Activated naive CD4-positive, alpha-beta T cell treated with Interleukin-2 at 50 U/mL for 16 hours (primary cell): ENCODE measurements around the gene NCEH1.
"Not testable (repeated sequence)": the region's sequence is repeated elsewhere in the genome, so short reads cannot be mapped to it uniquely, and the experiment has no call there.

Experiments
- DNase-seq: peaks from one replicate; pipeline ENCODE4 v3.0.0-alpha.2; 2020

NCEH1 gene

DNA sequence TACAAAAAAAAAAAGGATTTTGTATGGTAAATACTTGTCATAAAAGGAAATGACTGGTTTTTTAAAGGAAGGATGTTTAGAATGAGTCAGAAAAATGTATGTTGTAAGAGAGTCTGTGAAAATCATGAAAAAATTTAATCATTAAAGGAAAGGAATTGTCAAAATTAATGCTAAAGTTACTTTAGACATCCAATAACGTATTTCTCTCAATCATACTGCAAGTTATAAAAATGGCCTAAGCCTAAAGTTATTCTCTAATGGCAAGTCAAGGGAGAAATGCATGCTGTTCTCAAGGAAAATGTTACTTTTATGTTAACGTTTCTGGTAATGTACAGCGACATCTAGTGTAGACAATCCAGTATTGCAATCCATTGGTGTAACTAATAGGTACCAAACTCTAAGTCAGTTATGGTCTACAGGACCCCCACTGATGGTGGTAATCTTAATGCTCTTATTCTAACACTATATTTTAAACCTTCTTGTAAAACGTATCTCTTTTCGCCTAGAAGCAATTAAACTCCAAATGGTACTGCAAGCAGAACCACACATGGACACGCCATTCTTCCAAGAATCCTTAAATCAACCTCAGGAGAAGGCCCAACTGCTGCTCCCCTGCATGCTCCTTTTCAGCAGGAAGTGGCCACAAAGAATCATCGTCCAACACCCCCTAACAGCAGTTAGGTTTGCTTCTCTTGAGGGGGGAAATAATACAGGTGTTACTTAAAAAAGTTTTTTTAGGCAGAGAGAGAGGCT is 35.2 kb downstream of the NCEH1 start:
- DNase-seq = no peak

DNA sequence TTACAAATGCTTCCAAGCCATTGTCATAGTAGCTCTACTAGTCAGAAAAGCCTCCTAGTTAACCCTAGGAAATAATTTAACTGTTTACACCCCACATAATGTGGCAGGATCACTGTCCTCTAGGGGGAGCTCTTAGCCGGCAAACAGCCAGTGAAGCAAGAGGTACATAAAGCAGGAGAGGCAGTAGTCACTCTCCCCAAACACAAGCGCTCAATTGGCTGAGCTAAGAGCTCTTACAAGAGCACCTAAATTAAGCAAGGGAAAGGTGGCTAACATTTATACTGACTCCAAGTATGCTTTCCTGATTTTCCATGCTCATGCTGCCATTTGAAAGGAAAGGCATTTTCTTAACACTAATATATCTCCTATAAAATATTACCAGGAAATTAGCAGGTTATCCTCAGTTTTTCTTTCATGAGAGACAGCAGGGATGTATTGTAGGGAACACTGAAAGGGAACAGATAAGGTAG is 37.6 kb downstream of the NCEH1 start:
- DNase-seq = peak; percentile 63

DNA sequence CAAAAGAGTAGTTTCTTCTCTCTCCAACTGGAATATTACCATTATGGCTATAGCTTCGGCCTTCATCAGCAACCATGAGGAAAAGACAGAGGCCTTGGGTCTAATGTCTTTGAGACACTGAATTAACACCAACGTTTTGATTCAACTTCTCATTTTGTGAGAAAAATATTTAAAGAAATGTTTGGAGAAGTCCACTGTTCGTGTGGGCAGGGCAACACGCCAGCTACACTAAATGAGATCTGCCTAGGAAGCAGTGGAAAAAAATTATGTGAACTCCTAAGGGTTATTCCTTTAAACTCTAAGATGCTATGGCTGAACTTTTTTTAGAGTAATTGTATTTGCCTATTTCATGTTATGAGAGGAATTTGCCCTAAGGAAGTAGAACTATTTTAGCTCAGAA is 41.8 kb downstream of the NCEH1 start:
- DNase-seq = no peak

DNA sequence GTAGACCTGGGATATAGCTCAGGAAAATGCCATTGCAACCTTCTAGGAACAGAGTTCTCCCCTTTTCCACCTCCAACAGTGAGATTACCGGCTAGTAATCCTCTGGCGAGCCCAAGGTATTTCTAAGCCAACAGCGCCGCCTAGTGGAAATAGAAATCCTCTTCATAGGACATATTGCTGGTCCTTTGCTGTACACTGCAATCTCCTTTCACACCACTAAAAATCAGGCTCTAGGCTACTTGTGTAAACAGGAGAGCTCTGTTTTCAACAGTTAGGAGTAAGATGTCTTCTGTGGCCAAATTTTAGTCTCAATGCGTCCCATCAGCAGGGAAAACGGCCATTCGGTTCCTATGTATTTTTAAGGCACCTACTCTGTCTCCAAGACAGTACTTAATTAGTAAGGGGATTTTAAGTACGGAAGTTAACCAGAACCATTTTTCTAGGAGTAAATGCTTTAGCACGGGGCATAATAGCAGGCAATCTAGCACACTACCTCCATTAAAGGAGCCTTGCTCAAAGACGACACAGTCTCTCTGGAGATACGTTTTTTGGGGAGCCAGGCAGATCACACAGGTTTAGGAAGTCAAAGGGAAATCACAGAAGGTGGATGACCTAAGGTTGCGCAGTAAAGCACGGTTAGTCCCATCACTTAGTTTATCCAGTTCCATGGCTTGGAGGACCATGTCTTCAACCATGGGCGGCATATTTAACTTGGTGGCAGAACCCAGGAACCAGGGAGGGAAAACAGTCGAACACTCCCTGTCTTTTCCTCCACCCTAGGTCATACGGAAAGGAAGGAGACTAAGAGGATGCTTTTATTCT is 43.8 kb downstream of the NCEH1 start:
- peak; percentile 74 for DNase-seq

DNA sequence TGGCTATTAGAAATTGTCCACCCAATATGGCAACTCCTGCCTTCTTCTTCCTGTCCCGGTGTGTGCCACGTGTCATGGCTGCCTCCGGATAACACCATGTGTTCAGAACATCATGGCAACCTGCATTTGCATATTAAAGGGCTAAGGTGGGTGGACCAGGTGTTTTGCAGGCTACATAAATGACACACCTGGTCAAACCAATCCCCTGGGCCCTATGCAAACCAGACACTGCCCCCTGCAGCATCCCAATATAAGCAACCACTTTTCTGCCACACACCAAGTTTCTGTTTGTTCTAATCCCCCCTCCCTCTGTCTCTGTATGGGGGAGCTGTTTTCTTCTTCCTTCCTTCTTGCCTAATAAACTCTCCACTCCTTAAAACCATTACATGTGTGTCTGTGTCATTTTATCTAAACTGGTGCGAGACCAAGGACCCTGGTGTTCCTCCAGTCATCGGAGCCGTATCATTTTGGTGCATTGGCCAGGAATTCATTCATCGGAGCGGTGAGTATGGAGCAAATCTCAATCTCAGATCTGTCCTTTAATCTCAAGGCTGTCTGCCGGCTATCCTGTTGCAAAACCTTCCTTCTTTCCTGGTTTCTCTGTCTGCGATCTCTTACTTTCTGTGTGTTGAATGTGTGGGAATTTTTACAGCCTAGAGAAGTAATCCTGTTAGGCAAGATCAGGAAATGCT is 44.5 kb downstream of the NCEH1 start:
- DNase-seq = no peak

DNA sequence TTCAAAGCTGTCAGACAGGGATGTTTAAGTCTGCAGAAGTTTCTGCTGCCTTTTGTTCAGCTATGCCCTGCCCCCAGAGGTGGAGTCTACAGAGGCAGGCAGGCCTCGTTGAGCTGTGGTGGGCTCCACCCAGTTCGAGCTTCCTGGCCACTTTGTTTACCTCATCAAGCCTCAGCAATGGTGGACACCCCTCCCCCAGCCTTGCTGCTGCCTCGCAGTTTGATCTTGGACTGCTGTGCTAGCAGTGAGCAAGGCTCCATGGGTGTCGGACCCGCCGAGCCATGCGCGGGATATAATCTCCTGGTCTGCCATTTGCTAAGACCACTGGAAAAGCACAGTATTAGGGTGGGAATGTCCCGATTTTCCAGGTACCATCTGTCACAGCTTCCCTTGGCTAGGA is 45.4 kb downstream of the NCEH1 start:
- not testable (repeated sequence) for DNase-seq

DNA sequence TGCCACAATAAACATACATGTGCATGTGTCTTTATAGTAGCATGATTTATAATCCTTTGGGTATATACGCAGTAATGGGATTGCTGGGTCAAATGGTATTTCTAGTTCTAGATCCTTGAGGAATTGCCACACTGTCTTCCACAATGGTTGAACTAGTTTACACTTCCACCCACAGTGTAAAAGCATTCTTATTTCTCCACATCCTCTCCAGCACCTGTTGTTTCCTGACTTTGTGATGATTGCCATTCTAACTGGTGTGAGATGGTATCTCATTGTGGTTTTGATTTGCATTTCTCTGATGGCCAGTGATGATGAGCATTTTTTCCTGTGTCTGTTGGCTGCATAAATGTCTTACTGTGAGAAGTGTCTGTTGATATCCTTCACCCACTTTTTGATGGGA is 50.4 kb downstream of the NCEH1 start:
- not testable (repeated sequence) for DNase-seq

DNA sequence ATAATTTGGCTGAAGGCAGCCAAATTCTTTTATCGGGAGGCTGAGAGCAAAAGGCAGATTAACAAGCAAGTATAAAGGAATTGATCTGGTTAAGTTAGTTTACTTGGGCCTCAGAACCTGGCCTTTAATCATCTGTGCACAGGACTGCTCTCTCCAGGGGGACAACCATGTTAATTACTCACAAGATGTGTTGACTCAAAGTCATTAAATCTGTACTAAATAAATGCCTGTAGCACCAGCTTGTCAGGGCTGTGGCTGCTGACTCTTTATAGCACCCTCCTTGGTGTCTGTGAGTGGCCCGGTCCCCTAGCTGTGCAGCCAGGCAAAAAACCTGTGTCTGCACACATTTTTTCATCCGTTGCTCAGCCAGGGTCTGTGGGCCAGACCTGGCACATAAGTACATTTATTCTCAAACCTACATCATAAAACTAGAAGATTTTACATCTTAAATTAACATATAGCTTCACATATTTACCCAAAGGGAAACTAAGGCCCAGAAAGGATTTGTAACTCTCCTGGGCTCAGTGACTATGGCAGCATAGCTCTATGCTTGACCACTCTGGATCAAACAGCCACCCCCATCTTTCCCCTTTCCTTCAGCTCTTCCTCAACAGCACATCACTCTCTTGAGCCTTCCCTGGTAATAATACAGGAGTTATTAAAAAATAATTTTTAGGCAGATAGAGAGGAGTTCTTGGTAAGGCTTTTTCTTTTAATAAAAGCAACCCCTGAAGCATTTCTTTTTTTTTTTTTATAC is 51.4 kb downstream of the NCEH1 start:
- no peak for DNase-seq

DNA sequence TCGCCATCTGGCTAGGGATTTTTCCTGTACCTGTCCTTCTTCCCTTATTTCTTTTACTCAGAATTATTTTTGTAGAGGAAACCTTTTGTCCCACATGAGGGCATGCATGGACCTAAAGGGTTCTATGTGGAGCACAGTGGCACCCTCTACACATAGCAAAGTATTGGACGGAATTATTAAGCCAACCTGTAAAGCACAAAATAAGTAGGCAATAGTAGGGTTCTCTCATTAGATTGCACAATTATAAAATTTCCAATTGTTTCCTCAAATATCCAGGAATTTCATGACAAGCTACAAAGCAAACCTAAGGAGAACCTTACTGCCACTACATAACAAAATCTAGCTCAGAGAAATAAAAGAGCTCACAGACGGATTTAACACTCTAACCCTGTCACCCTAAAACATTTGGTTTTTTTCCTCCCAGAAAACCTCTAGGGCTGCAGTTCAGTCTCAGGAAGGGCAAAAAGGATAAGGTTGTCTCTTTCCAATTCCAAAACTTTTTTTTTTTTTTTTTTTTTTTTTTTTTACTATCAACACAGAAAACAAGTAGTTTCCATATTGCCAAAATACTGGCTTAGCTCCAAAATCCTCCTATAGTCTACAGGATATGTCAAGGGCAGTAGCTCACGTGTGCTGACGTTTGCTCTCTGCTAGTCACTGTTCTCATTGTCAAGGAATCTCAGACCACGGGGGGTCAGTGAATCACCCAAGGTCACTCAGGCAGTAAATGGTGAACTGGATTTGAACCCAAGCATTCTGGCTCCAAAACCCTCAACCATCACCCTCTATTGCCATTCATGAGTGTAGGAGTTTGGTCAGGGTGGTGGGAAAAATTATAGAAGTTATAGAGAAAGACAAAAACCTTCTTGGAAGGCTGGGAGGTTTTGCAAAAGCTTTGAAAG is 52.3 kb downstream of the NCEH1 start:
- DNase-seq = no peak

DNA sequence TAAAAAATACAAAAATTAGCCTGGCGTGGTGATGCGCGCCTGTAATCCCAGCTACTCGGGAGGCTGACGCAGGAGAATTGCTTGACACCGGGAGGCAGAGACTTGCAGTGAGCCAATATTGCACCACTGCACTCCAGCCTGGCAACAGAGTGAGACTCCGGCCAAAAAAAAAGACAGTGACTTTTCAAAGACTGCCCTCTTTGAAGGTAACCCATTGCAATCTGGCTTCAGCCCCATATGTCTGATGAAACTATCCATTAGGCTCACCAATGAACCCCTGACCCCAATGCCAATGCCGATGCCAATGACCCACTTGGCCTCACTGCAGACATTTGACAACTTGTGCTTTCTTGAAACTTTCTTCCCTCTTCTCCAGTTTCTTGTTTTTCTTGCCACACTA is 54.3 kb downstream of the NCEH1 start:
- DNase-seq = no peak

DNA sequence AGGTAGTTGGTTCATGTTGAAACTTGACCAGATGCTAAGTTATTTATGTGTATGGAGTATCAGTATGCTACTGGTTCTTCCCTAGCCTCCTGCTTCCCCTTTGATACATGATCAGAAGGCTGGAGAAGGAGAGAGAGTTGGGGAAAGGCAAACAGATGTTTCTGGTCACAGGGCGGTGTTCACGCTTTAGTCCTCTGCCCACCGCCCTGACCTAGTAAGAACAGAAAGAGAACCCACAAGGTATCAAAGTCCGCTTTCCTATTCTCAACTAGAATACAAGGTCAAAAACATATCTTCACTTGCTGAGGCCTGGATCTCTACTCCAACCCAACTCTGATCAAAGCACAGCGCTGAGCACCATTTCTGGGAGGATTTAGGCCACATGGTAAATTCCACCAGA is 55.5 kb downstream of the NCEH1 start:
- no peak for DNase-seq

DNA sequence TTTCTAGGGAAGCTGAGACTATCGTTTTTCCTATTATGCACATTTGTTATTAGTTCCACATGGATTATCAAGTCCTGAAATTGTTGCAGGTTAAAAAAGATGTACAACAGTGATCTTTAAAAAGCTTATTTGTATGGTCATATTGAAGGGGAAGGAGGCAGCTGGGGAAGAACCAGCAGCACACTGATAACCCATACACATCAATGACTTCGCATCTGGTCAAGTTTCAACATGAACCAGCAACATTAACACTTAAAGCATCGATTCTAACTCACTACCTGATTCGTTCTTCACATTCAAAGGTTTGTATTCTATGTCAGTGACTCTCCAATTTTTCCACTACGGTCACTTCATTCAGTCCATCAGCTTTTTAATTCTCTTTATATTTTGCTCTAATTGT is 56.4 kb downstream of the NCEH1 start:
- DNase-seq = no peak

DNA sequence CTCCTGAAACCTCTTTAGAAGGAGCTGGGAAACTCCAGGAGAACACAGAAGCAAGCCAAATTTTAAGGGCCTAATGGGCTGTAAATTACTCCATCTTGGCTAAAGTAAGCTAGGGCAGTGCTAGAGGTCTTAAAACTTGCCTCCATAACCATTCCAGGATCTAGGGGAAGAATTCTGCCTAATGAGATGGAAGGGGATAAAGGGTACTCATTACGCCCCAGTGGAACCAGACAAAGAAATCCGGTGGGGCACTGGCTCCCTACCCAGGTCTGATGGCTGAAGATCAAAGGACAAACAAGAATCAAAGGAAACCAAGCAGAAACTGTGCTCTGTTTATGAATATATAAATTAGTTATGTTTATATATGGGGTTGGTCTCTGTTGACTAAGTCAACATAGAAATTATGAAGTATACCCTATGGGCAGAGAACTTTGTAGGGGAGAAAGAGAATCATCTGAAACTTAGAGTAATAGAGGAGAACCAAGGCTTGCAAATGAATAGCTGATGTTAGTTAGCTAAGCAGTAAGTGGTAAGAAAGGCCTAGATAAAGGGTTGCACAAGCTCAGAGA is 57.8 kb downstream of the NCEH1 start:
- DNase-seq = no peak

DNA sequence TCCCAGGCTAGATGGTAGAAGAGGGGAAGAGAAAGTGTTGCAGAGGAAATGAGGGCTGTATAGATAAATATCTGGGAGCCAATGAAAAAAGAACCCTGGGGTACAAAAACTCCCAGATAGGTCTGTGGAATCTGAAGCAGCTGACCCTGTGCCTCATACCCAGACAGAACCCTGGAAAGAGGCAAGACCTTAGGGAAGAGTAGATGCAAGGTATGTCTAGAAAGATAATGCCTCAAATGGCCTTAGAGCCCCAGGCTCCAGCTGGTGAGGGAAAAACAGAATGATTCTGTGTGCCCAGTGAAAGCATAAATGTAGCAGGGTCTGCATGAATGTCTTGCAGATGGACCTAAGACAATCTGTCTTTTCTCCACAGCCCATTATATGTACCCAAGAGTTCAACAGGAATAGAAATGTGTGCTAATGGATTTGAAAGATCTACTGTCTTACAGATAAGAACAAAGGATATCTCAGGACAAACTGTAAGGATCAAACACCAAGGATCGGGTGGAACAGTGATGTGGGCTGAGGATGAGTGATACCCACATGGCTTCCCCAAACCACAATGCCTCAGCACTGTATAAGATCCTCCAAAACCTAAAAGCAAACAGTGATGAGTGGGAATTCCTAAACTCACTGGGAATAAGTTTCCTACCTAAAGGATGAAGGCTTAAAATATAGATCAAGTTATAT is 58.8 kb downstream of the NCEH1 start:
- no peak for DNase-seq

DNA sequence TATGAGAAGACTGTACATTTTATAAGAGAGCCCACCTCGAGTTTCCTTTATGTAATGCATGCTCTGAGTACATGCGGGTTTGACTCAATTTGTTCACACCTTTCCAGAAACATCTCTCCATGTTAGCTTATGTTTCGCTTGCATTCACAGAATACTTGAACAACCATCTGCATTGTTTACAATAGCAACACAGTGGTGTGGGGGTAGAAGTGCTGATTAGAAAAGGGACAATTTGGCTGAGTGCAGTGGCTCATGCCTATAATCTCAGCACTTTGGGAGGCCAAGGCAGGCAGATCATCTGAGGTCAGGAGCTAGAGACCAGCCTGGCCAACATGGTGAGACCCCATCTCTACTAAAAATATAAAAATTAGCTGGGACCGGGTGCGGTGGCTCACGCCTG is 60.9 kb downstream of the NCEH1 start:
- DNase-seq = no peak

DNA sequence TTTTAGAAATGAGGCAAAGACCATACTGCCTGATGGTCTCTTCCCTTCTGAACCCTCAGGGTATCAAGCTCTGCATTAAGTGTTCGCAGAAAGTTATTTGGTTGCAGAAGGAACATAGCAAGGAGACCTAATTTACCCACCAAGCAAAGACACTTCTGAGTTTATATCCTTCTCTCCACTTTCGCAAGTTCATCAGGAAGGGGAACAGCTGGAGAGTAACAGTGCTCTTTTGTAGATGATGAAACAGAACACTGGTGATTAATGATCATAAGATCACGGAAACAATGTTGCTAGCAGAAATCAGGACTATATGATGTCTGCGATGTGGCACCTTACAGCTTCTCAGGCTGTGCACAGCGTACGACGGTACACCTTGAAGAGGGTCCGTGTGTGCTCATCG is 62.1 kb downstream of the NCEH1 start:
- DNase-seq = no peak

DNA sequence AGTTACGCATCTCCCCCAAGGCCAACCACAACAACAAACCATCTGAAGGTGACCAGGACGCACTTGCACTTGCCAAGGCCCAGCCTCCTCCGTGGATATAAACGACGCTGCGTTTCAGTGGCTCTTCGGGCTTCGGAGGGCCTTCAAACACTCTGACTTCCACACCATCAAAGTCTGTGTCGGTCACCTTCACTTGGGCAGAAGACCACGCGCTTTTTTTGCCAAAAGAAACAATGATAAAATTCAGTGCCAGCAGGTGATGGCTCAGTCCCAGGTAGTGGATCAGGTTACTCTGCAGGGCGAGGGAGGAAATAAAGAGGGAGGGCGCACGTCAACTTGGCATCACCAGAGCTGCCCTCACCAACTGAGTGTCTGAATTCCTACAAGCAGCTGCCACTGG is 63.0 kb downstream of the NCEH1 start:
- DNase-seq = no peak

DNA sequence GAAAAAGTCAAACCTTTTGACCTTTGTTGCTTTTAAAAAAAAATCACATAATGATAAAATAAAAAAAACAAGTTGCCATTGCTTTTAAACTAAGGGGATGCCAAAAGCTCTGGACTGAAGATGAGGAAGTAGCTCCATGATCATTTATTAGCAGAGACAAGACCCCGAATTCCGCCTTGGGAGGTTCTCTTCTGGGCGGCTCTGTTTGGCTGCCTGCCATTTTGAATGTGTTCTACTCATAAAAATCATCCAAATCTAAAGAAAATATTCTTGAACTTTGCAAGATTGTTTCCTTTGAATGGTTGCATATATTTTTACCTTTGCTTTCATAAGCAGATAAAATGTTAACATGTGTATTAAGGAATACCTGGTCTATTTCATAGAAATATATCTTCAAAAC is 63.8 kb downstream of the NCEH1 start:
- DNase-seq = no peak

DNA sequence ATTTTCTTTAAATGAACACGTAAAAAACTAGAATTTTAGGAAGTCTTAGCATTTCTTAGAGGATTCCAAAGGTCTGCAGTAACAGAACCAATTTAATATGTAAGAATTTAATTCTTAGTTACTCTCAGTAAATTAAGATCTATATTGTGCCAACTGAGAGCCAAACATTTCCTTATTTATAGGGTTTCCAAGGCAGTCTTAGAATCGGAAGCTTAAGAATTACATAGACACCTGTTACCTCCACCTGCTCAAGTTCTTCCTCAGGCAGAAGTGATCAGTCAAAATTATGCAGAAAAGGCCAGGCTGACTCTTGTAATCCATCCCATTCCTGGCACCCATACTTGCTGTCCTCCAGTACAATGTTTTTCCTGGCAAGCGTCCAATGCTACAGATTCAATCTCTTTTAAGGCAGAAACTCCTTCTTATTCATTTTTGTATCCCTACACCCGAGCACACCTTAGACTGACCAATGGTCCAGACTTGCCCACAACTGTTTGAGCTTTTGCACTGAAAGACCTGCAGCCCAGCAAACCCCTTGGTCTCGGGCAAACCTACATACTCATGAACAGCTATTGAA is 64.3 kb downstream of the NCEH1 start:
- no peak for DNase-seq

DNA sequence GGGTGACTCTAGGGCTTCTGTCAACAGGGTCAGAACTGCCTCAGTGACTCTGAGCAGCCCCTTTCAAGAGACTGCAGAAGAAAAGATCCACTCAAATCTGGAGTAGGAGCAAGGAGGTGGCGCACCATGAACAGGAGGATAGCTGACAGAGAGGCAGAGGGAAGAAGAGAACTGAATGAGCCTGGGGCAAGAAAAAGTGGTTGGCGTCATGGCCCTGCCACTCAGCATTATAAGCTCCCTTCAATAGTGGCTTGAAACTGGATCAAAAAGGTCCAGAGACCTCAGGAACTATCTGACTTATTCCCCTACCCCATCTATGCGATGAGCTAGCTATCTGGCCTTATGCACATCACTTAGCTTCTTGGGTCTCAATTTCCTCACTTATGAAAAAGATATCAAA is 66.6 kb downstream of the NCEH1 start:
- DNase-seq = no peak
